H1 (cell line): Measurements from ENCODE around the gene CFAP100. TPM values are rescaled to one million over a fixed set of nuclear protein-coding genes. Genes with fewer than 3 reads are reported as not detected.

ENCODE experiments used
- CBX5 ChIP-seq: fragments of 300-800, 300-1000 bp; sonication (generic); IDR thresholded peaks from 2 replicates; pipeline ENCODE4 v1.7.1; 2016; ENCODE audit warnings: antibody characterized with exemption, low read length, low read depth
- HDAC2 ChIP-seq, 2 experiments: fragments of 300-600 bp in 1 of 2; sonication (generic) in 1 of 2; IDR thresholded peaks; 2 replicates each; pipeline ENCODE4 v1.6.1; 2011 to 2012; ENCODE audit warnings: low read depth in 2 of 2, low read length in 2 of 2, mild to moderate bottlenecking in 2 of 2, moderate library complexity in 2 of 2, borderline replicate concordance in 1 of 2, inconsistent platforms in 1 of 2
- POLR2AphosphoS5 ChIP-seq: IDR thresholded peaks from 2 replicates; pipeline ENCODE4 v1.6.1; 2011; ENCODE audit warnings: low read depth, low read length
- SRF ChIP-seq: IDR thresholded peaks from 2 replicates; pipeline ENCODE4 v1.6.1; 2011; ENCODE audit warnings: mild to moderate bottlenecking, low read depth, low read length, moderate library complexity
- polyA plus RNA-seq, 7 experiments: library from polyadenylated mRNA; depleted of rRNA in 3 of 7; stranded (reverse) in 5 of 7; unstranded in 2 of 7; fragments of >200 nt in 5 of 7; fragments of 200-250 nt in 2 of 7; gene quantifications; 1 replicate in 5 of 7; 2 replicates in 1 of 7; 4 replicates in 1 of 7; pipeline versions ENCODE4 v1.2.1 to v1.2.3, GENCODE V29; 2011 to 2013; ENCODE audit warnings: missing spikeins in 2 of 7, mixed read lengths in 2 of 7
- total RNA-seq: library from RNA; stranded (reverse); fragmentation: NEBNext Ultra II Directional; extraction: Animal tissue kit (Norgen Biotek cat#: 25700); gene quantifications from 2 replicates; pipeline ENCODE4 v1.2.1, GENCODE V29; 2021

Gene CFAP100
- total and polyA plus RNA-seq, 2 of the 8 experiments (the other 6 are each of a cell fraction or from before 2014, with no cell fraction given) = 0.17 TPM; not detected in 1

- no peak for TF ChIP-seq CBX5
- TF ChIP-seq POLR2AphosphoS5 = no peak
- TF ChIP-seq SRF = no peak
- no peak for TF ChIP-seq HDAC2 (IDR thresholded peaks at IDR 0.05; ENCODE audit: borderline replicate concordance in 1 of 2, low read depth in 2 of 2, low read length in 2 of 2)
Observed at GRCh38 chr3:126466886-126467610, 72.3 kb downstream of the CFAP100 start (continued).
